ENCODE data around the gene RFC2.

Gene RFC2

DNA sequence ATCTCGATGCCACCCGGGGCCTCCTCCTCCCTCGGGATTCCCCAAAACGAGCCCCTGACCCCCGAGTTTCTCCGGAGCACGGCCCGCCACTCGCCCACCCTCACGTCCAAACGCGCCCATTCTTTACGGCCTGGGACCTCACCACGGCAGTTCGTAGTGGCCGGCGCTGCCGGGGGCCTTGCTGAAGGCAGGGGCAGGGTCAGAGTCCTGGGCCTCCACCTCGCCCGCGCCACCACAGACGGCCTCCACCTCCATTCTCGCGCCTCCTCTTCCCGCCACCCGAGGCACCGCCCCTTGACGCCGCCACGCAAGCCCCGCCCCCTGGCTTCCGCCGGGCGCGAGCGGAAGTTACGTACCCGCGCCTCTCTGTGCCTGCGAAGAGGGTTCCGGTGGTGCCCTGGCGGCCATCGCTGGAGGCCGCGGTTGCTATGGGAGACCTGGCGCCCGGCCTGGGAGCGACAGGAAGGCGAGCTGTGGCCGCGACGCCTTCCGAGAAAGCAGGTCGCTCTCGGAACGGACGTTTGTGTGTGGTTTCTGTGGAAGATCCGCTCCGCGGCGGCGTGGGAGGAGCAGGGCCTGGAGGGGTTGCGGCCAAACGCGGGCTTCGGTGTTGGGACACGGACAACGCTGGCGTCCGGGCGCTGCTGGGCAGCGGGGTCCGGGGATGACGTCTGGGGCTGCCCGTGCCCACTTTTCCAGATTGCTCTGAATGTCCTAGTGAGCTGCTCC is at the start of gene RFC2:
TSS of gene RFC2 (minus strand) at position 271 of the 729 bp plus-strand sequence. CDS start at position 255, 16 bp downstream.
- DNase-seq (ENCODE audit: low read depth in 2 of 2), result peak; percentile 94 to 98

DNA sequence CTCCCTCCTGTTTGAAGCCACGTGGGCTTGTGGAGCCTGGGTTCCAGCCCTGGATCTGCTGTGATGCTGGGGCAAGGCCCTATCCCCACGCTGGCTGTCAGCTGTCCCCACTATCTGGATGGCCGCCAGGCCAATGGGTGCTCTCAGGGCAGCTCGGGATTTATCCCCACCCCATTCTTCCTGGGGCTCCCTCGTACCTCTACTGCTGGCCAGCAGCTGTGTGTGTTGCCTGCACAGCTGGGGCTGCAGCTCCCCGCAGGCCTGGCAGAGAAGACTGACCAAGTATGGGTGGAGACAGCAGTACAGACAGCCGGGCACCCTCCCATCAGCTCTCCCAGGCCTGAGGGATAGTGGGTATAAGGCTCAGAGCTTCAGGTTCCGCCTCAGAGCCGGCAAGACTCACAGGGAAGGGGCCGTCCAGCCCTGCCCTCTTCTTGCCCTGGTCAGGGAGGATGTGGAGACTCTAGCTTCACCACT is 48.6 kb upstream of the RFC2 start:
- DNase-seq (ENCODE audit: low read depth in 2 of 2), result no peak

DNA sequence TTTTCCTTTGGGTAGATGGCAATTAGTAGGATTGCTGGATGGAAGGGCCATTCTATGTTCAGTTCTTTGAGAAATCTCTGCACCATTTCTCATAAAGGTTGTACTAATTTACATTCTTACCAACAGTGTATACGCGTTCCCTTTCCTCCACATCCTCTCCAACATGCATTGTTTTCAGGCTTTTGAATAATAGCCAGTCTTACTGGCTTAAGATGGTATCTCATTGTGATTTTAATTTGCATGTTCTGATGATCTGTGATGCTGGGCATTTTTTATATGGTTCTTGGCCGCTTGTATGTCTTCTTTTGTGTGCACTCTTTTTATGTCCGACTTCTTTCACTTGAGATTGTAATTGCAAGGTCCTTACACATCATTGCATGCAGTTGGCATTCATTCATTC is 46.7 kb upstream of the RFC2 start:
- DNase-seq (ENCODE audit: low read depth in 2 of 2), result no peak

DNA sequence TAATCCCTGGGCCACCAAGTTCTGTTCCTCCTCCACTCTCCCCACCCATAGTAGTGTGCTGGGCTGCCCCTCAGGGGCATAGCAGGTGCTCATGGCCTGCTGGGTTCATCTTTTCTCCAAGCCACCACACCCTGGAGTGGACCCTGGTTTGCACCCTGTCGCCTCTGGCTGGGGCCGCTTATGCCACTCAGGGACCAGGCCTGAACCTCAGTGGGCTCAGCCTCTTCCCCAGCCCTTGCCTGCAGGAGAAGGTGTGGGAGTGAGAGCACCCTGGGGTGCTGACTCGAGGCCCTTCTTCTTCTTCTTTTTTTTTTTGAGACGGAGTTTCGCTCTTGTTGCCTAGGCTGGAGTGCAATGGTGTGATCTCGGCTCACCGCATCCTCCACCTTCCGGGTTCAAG is 45.2 kb upstream of the RFC2 start:
- DNase-seq (ENCODE audit: low read depth in 2 of 2), result no peak

DNA sequence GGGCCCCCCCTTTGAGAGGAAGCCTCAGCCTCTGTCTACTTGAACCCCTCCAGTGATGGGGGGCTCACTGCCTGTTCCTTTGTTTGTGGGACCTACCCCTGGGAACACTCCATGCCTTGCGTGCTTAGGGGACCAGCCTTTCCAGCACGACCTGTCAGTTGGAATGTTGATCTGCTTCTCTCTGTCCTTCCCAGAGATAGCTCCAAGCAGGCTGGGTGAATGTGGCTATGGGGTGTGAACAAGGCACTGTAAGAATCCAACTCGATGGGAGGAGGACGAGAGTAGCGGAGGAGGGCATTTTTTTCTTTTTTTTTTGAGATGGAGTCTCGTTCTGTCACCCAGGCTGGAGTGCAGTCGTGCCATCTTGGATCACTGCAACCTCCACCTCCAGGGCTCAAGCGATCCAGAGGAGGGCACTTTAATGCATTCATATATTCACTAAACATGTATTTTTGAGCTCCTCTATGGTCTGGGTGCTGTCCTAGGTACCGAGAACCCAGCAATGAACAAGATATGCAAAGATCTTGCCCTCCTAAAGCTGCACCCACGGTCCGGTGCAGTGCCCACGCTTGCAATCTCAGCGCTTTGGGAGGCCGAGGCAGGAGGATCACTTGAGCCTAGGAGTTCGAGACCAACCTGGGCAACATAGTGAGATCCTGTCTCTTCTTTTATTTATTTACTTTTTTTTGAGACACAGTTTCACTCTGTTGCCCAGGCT is 43.5 kb upstream of the RFC2 start:
- no peak for DNase-seq (ENCODE audit: low read depth in 2 of 2)

DNA sequence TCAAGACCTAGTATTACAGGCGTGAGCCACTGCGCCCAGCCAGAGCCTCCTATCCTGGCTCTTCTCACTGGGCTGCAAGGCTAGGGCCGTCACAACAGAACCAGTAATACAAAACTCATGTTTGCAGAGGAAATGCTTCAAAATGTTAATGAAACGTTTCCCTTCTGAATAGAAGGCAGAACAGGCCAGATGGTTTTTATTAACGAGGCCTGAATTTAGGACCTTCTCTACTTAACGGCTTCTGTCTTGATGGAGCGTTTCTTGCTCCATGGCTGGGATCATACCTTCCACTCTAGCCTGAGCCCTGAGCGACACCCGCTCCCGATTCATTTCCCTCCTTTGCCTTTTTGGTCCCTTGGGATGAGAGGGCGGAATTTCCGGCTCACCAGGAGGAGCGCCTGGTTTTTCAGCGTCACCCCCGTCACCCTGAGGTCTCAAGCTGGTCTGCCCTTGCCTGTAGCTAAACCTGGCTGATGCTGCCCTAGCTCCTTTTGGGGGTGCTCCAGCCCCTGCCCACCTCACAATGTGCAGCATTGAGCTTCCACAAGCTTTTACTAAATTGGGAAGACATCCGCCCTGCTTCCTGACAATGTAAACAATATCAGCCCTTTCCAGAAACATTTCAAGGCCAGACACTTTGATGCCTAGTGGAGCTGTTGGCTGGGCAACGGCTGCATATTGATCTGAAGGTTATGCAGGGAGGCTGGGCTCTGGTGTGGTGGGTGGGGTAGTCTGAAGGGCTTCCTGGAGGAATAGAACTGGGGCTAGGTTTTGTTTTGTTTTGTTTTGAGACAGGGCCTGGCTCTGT is 40.2 kb upstream of the RFC2 start:
- DNase-seq (ENCODE audit: low read depth in 2 of 2), result no peak

DNA sequence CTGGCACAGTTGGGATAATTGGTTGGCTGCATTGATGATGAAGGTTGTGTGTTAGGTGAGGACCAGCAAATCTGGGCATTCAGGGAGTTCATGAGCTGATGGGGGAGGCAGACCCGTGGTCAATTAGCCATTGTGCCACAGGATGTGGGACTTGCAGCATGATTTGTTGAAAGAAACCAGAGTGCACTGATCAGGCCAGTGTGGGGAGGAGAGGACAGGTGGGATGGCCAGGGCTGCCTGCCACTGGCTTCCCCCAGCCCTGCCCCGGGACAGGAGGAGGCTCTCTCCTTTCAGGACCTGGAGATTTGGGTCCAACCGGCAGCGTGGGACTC is 39.3 kb upstream of the RFC2 start:
- DNase-seq (ENCODE audit: low read depth in 2 of 2), result no peak

DNA sequence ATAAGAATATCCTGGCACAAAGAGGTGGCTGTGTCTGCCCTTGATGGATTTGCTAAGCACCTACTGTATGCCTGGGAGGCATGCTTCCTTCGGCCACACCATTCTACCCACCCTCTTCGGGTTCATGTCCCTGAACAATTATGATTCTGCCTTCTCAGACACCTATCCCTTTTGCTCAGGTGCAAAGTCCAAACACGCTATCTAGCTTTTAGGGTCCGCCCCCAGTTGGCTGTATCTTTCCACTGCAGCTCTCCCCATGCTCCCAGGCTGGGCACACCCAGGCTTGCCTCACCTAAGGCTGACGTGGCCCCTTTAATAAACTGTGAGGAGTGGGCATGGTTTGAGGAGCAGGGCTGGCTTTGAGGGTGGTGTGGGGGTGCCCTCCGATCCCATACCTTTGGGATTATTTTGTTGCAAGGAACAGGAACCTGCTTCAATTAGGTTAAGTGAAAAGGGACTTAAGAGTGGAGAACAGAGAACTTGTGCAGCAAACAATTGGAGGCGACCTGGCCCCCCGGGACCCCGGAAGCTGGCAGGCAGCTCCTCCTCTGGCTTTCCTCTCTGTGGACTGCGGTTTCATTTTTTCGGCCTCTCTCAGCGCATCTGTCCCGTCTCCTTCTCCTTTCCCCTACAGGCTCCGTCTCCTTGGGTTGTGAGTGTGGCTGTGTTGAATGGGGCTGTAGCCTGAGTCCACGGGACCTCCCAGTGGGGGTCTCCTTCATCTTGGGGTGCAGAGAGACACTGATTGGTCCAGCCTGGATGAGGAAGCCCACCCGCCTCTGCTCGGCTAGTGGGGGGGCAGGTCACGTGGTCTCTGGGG is 38.8 kb upstream of the RFC2 start:
- no peak for DNase-seq (ENCODE audit: low read depth in 2 of 2)

DNA sequence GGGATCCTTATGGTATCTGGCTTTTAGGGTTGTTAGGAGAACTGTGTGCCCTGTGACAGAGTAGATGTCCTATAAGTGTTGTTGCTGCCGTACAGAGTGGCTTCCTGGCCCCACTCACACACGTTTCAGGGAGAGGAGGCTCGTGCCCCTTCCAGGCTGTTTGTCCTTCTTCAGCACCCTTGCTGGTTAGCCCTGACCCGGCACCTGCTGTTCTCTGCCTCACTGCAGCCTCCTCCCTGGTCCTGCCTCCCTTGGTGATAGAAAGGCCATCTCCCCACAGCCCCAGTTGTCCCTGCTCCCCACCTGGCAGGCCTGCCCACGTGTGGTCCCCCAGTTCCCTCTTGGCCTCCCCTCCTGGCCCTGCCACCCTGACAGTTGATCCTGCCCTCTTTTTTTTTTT is 37.3 kb upstream of the RFC2 start:
- no peak for DNase-seq (ENCODE audit: low read depth in 2 of 2)

DNA sequence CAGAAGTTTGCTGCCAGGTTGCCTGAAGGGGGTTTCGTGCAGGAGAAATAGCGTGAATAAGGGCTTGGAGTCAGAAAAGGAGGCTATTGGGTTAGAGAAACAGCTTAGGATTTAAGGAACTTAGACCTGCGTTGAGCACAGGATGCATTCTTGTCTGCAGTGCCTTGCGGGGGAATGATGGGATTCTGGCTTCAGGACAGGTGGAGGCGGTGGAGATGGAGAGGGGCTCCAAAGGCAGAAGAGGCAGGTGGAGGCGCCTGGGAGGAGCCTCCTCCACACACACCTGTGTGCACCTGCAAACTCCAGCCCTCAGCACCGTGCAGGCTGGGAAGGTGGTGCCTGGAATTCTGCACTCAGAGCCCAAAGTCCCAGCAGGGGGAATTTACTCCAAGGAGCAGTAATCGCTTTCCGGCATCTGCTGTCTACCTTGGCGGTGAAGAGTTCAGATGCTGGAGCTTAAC is 36.8 kb upstream of the RFC2 start:
- no peak for DNase-seq (ENCODE audit: low read depth in 2 of 2)

DNA sequence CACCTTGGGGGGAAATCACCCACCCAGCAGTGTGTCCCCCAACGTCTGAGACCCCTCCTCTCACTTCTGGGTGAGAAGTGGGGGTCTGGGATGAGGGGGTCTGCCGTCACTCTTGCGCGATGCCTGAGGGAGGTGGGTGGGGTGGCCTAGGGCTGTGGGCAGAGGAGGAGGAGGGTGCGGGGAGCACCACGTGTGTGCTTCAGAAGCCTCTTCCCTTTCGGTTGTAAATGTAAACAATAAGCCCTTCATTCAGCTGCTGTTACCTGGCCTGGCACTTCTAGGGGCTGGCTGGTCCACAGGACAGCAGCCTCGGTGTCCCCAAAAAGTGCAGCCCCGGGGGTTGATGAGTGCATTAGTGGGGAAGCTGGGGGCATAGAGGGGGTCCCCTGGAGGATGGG is 36.4 kb upstream of the RFC2 start:
- no peak for DNase-seq (ENCODE audit: low read depth in 2 of 2)

DNA sequence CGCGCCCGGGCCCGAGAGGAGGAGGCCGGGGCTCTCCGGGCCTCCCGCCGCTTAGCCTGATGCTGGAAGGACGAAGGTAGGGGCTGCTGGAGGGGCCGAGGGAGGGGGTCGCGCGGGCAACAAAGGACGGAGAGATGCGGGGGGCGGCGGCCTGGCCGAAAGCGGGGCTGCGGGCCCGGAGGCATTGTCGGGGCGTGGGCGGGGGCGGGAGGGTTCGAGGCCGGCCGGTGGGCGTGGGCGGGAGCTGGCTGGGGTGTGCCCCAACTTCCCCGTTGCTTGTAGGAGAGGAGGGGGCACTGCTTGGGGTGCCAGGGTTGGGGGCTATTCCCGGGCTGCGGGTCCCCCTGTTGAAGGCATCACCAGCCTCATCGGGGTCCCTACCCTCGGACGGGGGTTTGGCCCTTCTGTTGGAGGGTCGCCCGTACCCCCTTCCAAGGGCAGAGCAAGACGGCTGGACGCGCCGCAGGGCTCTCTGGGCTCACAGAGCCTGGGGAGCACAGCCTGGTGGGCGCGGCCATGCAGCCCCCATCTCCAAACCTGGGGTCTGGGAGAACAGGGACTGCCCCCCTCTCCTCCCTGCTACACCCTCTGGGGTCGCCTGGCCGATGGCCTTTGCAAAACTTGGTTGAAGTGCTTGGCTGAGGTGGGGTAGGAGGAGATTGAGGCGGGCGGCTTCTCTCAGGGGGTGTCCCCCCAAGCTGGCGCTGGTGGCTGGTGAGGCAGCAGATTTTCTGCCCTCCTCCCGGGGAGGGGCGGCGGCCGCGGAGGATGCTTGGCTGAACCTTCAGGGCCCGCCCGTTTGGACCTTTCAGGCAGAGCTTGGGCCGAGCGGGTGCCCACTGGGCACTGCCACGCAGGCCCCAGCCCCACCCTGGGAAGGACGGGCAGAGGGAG is 35.7 kb upstream of the RFC2 start:
- no peak for DNase-seq (ENCODE audit: low read depth in 2 of 2)

DNA sequence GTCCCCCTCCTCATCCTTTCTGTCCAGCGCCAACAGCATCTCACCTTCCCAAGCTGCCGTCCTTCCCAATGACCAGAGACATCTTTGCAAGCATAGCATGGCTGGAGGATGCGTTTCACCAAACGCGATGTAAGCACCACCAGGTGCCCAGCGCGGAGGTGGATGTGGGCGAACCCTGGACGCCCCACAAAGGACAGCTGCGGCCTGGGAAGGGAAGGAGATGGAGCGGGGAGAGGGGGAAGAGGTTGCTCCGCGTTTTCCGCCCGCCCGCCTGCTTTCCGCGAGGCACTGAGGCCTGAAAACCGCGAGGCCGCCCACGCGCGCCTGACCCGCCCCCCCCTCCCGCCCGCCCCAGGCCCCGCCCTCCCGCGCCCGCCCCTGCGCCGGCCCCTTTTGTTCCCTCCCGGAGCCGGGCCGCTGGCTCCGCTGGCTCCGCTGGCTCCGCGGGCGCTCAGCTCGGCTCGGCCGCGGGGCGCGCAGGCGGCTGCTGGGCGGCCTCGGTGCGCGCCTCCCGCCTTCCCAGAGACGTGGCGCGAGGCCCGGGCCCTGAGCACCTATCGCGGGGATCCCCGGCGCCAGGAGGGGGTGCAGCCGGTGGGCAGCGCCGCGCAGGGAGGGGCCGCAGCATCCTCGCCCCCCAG is 34.9 kb upstream of the RFC2 start, which contains the start of gene CLIP2:
TSS of gene CLIP2 (plus strand) at position 390 of the 641 bp plus-strand sequence. CDS start 28,140 bp downstream, outside the sequence.
- DNase-seq (ENCODE audit: low read depth in 2 of 2), result peak; percentile 68 to 73

DNA sequence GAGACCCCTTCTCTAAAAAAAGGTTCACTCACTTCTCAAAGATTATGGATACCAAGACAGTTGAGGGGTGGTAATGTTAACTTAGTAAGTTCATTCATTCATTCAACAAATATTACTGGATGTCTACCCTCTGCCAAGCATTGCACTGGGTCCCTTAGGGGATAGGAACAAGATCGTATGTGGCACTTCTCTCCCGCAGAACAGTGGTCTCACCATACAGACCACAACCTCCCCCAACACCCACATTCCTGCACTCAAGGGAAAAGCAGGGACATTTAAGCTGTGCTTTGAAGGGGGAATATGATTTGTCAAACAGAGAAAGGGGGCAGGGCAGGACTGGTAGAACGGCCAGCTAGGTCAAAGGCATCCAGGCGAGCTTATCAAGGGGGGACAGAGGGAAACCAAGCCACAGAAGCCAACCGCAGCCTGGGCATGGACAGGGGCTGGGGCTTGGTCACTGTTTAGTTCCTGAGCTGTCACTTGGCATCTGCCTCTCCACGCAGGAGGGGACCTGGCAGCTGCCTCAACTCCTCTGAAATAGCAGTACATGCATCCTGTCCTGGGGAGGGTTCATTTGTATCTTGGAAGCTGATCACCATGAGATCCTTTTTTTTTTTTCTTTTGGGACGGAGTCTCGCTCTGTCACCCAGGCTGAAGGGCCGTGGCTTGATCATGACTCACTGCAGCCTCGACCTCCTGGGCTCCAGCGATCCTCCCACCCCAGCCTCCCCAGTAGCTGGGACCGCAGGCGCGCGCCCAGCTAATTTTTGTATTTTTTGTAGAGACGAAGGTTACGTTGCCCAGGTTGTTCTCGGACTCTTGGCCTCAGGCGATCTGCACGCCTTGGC is 34.1 kb upstream of the RFC2 start:
- no peak for DNase-seq (ENCODE audit: low read depth in 2 of 2)

DNA sequence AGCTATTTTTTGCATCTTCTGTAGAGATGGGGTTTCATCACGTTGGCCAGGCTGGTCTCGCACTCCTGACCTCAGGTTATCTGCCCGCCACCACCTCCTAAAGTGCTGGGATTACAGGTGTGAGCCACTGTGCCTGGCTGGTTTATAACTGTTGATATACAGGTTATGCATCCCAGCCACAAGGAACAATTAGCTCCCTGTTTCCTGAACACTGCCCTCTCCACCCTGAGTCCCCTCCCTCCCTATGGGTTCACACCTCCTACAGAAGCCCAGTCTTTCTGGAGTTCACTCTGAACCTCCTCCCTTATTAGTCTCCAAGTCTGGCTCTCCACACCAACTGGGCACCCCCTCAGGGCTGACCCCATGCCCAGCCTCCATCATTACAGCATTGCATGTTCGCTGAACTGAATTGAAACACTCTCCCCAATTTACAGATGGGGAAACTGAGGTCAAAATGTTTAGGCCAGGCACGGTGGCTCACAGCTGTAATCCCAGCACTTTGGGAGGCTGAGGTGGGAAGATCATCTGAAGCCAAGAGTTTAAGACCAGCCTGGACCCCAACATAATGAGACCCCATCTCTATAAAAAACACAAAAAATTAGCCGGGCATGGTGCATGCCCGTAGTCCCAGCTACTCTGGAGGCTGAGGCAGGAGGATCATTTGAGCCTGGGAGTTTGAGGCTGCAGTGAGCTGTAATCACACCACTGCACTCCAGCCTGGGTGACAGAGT is 33.3 kb upstream of the RFC2 start:
- DNase-seq (ENCODE audit: low read depth in 2 of 2), result no peak

DNA sequence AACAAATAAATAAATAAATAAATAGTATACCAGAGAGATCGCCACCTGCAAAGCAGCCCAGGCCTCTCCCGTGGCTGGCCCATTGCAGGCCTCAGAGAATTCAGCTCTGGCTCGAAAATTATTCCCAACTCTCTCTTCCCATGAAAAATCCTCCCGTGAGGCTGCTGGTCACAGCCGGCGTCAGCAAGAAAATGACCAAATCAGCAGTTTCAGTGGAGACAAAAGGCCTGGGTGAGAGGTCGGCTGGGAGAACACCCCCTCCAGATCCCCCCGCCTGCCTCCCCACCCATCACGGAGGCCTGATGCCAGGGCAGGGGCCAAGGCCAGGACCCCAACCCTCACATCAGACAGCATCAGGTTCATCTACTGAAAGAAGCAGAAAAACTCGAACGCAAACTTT is 31.9 kb upstream of the RFC2 start:
- no peak for DNase-seq (ENCODE audit: low read depth in 2 of 2)

DNA sequence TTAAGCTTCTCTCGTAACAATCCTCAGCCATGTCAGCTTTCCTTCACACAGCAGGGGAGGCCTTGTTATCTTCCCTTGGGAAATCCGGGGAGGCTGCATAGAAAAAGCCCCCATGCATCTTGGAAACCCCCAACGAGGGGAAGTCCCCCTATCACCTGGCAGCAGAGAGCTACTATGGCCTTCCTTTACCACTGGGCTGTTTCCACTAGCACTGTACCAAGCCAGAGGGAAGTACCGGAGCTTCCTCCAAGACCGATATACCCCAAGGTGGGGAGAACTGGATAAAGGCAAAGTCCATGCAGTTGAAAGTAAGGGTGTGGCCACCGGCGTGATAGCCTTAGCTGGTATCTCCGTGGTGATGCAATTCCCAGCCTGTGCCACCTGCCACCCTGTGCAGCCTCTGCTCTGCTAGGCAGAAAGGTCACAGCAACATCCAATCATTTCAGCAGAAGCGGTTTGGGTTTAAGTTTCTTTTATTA is 30.6 kb upstream of the RFC2 start:
- no peak for DNase-seq (ENCODE audit: low read depth in 2 of 2)

DNA sequence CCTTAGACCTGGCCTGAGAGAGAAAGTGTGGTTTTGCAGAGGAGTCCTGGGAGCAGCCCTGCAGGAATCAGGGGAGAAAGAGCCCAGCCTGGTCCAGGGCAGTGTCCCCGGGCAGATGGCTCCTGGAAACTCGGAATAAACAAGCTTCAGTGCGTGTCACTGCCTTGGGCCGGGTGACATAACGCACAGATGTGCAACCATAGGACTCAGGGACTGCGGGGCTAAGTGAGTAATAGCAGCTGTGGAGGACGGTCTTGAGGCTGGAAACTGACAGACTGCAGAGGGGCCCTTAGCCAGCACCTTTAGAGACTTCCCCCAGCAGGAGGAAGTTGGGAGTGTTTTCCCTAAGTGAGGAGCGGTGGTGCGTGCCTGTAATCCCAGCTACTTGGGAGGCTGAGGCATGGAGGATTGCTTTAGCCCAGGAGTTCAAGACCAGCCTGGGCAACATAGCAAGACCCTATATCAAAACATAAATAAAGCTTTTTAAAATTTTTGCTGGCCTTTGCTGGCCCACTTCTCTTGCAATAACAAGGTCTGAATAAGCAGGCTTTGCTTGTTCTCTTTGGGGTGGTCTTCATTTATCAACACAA is 29.8 kb upstream of the RFC2 start:
- no peak for DNase-seq (ENCODE audit: low read depth in 2 of 2)
